A673 (cell line): ENCODE data around the gene SLCO2A1. TPM values are rescaled to one million over a fixed set of nuclear protein-coding genes. Genes with fewer than 3 reads are reported as not detected.

Source experiments
- BruUV-seq: library from RNA; stranded (reverse); fragments of 400-500 nt; replicated peaks from 2 replicates; lab custom pipeline; 2021; lab: Mats Ljungman, UMichigan
- CTCF ChIA-PET: fragments of 300-600 bp; sonication (Branson Sonifier 250); formaldehyde crosslinking; loops from one replicate; lab custom pipeline; 2022; ENCODE audit warnings: antibody characterized with exemption; lab: Charles Lee
- POLR2A ChIA-PET: fragments of 300-600 bp; sonication (Branson Sonifier 250); formaldehyde crosslinking; loops from one replicate; lab custom pipeline; 2022; ENCODE audit warnings: antibody characterized with exemption; ENCODE audit not compliant: low non-redundant PET; lab: Charles Lee
- DNase-seq: peaks from one replicate; pipeline ENCODE4 v3.0.0-alpha.2; 2015; ENCODE audit warnings: low spot score
- H3K27ac ChIP-seq: fragments of 200-600 bp; sonication (generic); 2 replicates; pipeline ENCODE4 v1.5.1; 2016; ENCODE audit warnings: mixed run types, low read depth, mild to moderate bottlenecking, mixed read lengths, antibody characterized with exemption, low read length; ENCODE audit not compliant: poor library complexity, severe bottlenecking
- H3K27me3 ChIP-seq: fragments of 200-600 bp; sonication (generic); replicated peaks from 2 replicates; pipeline ENCODE4 v1.6.1; 2017; ENCODE audit warnings: mixed run types, low read depth, mild to moderate bottlenecking, mixed read lengths, antibody characterized with exemption, low read length; ENCODE audit not compliant: insufficient read depth, poor library complexity
- H3K36me3 ChIP-seq: fragments of 200-600 bp; sonication (generic); 2 replicates; pipeline ENCODE4 v1.6.1; 2016; ENCODE audit warnings: mixed run types, mild to moderate bottlenecking, mixed read lengths, antibody characterized with exemption, low read length; ENCODE audit not compliant: insufficient read depth, poor library complexity, severe bottlenecking
- H3K4me1 ChIP-seq: fragments of 200-600 bp; sonication (generic); 2 replicates; pipeline ENCODE4 v1.6.1; 2017; ENCODE audit warnings: mixed run types, mild to moderate bottlenecking, mixed read lengths, antibody characterized with exemption, low read length; ENCODE audit not compliant: insufficient read depth, poor library complexity, severe bottlenecking
- H3K4me3 ChIP-seq: fragments of 200-600 bp; sonication (generic); 2 replicates; pipeline ENCODE4 v1.5.1; 2016; ENCODE audit warnings: low read depth, mixed run types, mild to moderate bottlenecking, mixed read lengths, low read length; ENCODE audit not compliant: poor library complexity, severe bottlenecking
- H3K9me3 ChIP-seq: fragments of 200-600 bp; sonication (generic); 2 replicates; pipeline ENCODE4 v1.6.1; 2016; ENCODE audit warnings: mixed run types, low read depth, mild to moderate bottlenecking, mixed read lengths, antibody characterized with exemption, low read length; ENCODE audit not compliant: poor library complexity, severe bottlenecking
- EZH2 ChIP-seq: fragments of 200-600 bp; sonication (generic); IDR thresholded peaks from 2 replicates; pipeline ENCODE4 v1.6.1; 2017; ENCODE audit warnings: borderline replicate concordance, low read depth, mild to moderate bottlenecking, mixed read lengths, antibody characterized with exemption, low read length; ENCODE audit not compliant: poor library complexity, severe bottlenecking
- intact Hi-C: fragments of 100-400 bp; cut with micrococcal nuclease; formaldehyde crosslinking; loops from one replicate; pipeline ENCODE4 v1.10.0; 2022; ENCODE audit not compliant: unreplicated experiment
- total RNA-seq: library from RNA; stranded (reverse); gene quantifications from 2 replicates; pipeline ENCODE4 v1.2.3, GENCODE V29; 2021
- TF ChIP-seq, protein P1 (sequence below): fragments of 300-800, 200-600 bp; sonication (generic); conservative IDR thresholded peaks from 2 replicates; pipeline ENCODE4 v1.5.1; 2017; ENCODE audit warnings: low read depth, mild to moderate bottlenecking, antibody characterized with exemption, low read length, moderate library complexity, mixed read lengths

Gene SLCO2A1
- total RNA-seq, 1 experiment from 2014 or later = not detected

- CTCF ChIA-PET = no interaction called here
- intact Hi-C loops = no loop called here
- no peaks in the 10 kb centered on the region for H3K27me3 ChIP-seq
Observed at GRCh38 chr3:133943639-133944141, 86.0 kb downstream of the SLCO2A1 start.

DNA sequence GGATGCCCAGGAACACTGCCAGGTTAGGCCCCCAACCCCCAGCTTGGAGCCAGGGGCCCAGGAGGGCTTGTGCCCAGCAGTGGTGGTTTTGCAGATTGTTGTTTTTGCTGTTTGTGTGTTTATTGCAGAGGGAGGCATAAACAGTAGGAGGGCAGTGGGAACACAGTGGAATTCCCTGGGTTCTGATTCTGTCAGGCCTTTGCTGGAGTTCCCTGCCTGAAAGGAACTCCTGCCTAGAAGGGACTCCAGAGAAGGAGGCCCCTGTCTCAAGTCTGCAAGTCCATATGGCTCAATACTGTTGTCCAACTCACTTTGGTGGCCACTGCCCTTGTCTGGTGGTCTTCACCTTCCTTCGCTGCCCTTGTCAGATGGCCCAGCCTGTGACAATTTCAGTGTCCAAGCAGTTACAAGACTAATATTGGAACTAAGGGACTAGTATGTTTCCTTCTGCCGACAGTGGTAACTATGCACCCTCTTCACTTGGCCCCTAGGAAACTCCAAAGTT is 86.6 kb downstream of the SLCO2A1 start:
- CTCF ChIA-PET = no interaction called here
- Histone ChIP-seq H3K36me3 (no peaks in the 10 kb centered on the region), H3K27me3 (no peaks in the 10 kb centered on the region), H3K27ac (no peak overlapping the region), H3K4me1 (no peaks in the 10 kb centered on the region), H3K9me3 (no peaks in the 10 kb centered on the region), H3K4me3 (no peak overlapping the region)
- DNase-seq = no peak
- POLR2A ChIA-PET = no interaction called here
- intact Hi-C loops = no loop called here
- no peak for TF ChIP-seq EZH2
- TF ChIP-seq, protein P1, sequence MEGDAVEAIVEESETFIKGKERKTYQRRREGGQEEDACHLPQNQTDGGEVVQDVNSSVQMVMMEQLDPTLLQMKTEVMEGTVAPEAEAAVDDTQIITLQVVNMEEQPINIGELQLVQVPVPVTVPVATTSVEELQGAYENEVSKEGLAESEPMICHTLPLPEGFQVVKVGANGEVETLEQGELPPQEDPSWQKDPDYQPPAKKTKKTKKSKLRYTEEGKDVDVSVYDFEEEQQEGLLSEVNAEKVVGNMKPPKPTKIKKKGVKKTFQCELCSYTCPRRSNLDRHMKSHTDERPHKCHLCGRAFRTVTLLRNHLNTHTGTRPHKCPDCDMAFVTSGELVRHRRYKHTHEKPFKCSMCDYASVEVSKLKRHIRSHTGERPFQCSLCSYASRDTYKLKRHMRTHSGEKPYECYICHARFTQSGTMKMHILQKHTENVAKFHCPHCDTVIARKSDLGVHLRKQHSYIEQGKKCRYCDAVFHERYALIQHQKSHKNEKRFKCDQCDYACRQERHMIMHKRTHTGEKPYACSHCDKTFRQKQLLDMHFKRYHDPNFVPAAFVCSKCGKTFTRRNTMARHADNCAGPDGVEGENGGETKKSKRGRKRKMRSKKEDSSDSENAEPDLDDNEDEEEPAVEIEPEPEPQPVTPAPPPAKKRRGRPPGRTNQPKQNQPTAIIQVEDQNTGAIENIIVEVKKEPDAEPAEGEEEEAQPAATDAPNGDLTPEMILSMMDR = no peak
- no TSS peak for BruUV-seq

More at GRCh38 chr3:133943639-133944141, 86.0 kb downstream of the SLCO2A1 start:
- no peak for DNase-seq
- BruUV-seq = no TSS peak
- Histone ChIP-seq H3K27ac (no peak overlapping the region), H3K4me1 (no peaks in the 10 kb centered on the region), H3K4me3 (no peak overlapping the region), H3K36me3 (no peaks in the 10 kb centered on the region), H3K9me3 (no peaks in the 10 kb centered on the region)
- POLR2A ChIA-PET = no interaction called here
- TF ChIP-seq EZH2 = no peak
- TF ChIP-seq, protein P1 = no peak

GRCh38 chr3:133941415-133941821 is 88.3 kb downstream of the SLCO2A1 start:
- no peak for TF ChIP-seq EZH2
- TF ChIP-seq, protein P1 = no peak
- BruUV-seq = no TSS peak
- H3K27me3 ChIP-seq = no peaks in the 10 kb centered on the region
- H3K36me3 ChIP-seq = no peaks in the 10 kb centered on the region
- H3K9me3 ChIP-seq = no peaks in the 10 kb centered on the region
- no peak overlapping the region for H3K27ac ChIP-seq
- intact Hi-C loops = no loop called here
- H3K4me3 ChIP-seq = no peak overlapping the region
- POLR2A ChIA-PET = no interaction called here
- DNase-seq = no peak
- no peaks in the 10 kb centered on the region for H3K4me1 ChIP-seq
- CTCF ChIA-PET = no interaction called here
